ENCODE results near the gene UTP14C.

DNA sequence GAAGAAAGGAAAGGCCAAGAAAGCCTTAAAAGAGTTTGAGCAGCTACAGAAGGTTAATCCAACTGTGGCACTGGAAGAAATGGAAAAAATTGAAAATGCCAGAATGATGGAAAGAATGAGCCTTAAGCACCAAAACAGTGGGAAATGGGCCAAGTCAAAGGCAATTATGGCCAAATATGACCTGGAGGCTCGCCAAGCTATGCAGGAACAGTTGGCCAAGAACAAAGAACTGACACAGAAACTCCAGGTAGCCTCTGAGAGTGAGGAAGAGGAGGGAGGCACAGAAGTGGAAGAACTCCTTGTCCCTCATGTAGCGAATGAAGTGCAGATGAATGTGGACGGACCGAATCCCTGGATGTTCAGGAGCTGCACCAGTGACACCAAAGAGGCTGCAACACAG is 5.1 kb downstream of the UTP14C start:
- TF ChIP-seq, protein P1, sequence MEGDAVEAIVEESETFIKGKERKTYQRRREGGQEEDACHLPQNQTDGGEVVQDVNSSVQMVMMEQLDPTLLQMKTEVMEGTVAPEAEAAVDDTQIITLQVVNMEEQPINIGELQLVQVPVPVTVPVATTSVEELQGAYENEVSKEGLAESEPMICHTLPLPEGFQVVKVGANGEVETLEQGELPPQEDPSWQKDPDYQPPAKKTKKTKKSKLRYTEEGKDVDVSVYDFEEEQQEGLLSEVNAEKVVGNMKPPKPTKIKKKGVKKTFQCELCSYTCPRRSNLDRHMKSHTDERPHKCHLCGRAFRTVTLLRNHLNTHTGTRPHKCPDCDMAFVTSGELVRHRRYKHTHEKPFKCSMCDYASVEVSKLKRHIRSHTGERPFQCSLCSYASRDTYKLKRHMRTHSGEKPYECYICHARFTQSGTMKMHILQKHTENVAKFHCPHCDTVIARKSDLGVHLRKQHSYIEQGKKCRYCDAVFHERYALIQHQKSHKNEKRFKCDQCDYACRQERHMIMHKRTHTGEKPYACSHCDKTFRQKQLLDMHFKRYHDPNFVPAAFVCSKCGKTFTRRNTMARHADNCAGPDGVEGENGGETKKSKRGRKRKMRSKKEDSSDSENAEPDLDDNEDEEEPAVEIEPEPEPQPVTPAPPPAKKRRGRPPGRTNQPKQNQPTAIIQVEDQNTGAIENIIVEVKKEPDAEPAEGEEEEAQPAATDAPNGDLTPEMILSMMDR (IDR thresholded peaks at IDR 0.05; ENCODE audit: low read depth, low read length) = no peak
- TF ChIP-seq POLR2A (IDR thresholded peaks at IDR 0.05; ENCODE audit: extremely low read depth, insufficient read length) = no peak

Measured in NB4 (cell line).